Regular cardiac myocyte (primary cell): ENCODE data around the gene GADD45A. TPM values are rescaled to one million over a fixed set of nuclear protein-coding genes. Genes with fewer than 3 reads are reported as not detected.

ENCODE experiments used
- total RNA-seq: library from RNA; depleted of rRNA; stranded (reverse); fragments of >200 nt; gene quantifications from 2 replicates; pipeline ENCODE4 v1.2.3, GENCODE V29; 2014

Gene GADD45A, protein sequence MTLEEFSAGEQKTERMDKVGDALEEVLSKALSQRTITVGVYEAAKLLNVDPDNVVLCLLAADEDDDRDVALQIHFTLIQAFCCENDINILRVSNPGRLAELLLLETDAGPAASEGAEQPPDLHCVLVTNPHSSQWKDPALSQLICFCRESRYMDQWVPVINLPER
- total RNA-seq = 33.0 and 51.6 TPM in 2 replicates

DNA sequence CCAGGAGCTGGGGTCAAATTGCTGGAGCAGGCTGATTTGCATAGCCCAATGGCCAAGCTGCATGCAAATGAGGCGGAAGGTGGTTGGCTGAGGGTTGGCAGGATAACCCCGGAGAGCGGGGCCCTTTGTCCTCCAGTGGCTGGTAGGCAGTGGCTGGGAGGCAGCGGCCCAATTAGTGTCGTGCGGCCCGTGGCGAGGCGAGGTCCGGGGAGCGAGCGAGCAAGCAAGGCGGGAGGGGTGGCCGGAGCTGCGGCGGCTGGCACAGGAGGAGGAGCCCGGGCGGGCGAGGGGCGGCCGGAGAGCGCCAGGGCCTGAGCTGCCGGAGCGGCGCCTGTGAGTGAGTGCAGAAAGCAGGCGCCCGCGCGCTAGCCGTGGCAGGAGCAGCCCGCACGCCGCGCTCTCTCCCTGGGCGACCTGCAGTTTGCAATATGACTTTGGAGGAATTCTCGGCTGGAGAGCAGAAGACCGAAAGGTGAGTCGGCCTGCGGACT, at the start of gene GADD45A:
Gene GADD45A, plus strand, starts transcription at position 135 of the 491 bp plus-strand sequence. Its CDS starts 294 bp downstream, at position 429.

Other genes starting within 250 kb of the GADD45A start
- 214 and 234 TPM in 2 replicates for gene GNG12, start 148.3 kb downstream of the GADD45A start, total RNA-seq